ENCODE data around the gene KCNT2.

DNA sequence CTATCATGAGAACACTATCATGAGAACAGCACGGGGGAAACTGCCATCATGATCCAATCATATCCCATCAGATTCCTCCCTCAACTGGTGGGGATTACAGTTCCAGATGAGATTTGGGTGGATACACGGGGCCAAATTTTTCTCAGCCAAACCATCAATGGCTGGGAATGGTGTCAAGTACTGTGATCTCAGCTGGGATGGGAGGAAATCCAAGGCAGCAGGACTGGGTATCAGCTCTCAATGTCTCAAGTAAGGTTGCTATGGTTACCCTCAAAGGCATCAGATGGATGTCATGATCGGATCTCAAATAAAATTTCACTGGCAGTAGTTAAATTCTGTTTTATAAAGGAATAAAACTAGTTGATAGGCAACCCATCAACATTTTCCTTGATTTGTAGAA is 399.0 kb downstream of the KCNT2 start:
- TF ChIP-seq SIX5 (IDR thresholded peaks at IDR 0.05; ENCODE audit: low read depth, low read length, severe bottlenecking) (no peak), YY1 (IDR thresholded peaks at IDR 0.05; ENCODE audit: low read depth, low read length) (no peak), POLR2A (IDR thresholded peaks at IDR 0.05; ENCODE audit: low read depth, low read length) (no peak), FOXM1 (IDR thresholded peaks at IDR 0.05; ENCODE audit: low read depth, low read length) (no peak), CEBPB (IDR thresholded peaks at IDR 0.05; ENCODE audit: borderline replicate concordance in 1 of 2, low read depth in 2 of 2, low read length in 2 of 2) (no peak)
- TF ChIP-seq, protein P1, sequence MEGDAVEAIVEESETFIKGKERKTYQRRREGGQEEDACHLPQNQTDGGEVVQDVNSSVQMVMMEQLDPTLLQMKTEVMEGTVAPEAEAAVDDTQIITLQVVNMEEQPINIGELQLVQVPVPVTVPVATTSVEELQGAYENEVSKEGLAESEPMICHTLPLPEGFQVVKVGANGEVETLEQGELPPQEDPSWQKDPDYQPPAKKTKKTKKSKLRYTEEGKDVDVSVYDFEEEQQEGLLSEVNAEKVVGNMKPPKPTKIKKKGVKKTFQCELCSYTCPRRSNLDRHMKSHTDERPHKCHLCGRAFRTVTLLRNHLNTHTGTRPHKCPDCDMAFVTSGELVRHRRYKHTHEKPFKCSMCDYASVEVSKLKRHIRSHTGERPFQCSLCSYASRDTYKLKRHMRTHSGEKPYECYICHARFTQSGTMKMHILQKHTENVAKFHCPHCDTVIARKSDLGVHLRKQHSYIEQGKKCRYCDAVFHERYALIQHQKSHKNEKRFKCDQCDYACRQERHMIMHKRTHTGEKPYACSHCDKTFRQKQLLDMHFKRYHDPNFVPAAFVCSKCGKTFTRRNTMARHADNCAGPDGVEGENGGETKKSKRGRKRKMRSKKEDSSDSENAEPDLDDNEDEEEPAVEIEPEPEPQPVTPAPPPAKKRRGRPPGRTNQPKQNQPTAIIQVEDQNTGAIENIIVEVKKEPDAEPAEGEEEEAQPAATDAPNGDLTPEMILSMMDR (IDR thresholded peaks at IDR 0.05 in 2 of 3, conservative IDR thresholded peaks at IDR 0.05 in 1 of 3; ENCODE audit: control insufficient read depth in 2 of 3, extremely low read depth in 1 of 3, insufficient read depth in 1 of 3, low read depth in 3 of 3, low read length in 3 of 3): no peak

Data from GM12878 (cell line).